CD4-positive, alpha-beta T cell treated with Interleukin-15 for 4 hours (primary cell): ENCODE measurements around the gene NCBP2L.

Experiments used
- DNase-seq: peaks from one replicate; pipeline ENCODE4 v3.0.0-alpha.2; 2020; ENCODE audit warnings: low spot score

Gene NCBP2L

GRCh38 chrX:107777536-107777832, at the start of gene NCBP2L:
Gene NCBP2L, plus strand, starts transcription at chrX:107777733. Its CDS starts 16,488 bp downstream, at chrX:107794221.
- DNase-seq: no peak

- no peak for DNase-seq
Measured at GRCh38 chrX:107728371-107729099, 49.0 kb upstream of the NCBP2L start.

DNA sequence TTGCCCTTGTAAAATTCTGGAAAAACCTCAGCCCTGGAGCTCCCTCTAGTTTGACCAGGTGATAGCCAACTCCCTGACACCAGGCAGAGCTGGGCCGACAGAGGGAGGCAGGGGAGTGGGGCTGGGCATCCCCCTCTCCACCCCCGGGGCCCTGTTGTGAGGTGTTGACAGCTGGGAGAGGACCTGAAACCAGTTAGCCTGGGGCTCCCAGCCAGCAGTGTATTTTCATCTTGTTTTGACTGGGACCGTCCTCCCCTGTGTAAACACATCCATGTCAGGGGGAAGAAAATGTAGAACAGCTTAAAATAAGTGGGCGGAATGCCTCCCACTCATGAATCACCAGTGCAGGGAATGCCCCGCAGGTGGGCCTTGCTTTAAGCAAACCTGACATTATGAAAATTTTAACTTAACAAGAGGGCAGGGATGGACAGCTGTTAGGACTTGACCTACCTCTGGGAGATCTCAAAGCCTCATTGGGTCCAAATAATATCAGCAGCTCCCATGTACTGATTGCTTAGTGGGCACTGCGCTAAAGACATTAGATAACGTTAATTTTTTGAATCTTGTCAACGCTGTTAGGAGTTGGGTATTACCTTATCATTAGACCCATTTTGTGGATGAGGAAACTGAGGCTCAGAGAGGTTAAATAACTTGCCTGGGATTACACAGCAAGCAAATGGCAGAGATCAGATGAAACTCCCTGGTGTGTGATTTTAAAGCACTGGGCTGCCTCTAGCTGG, 47.8 kb upstream of the NCBP2L start:
- DNase-seq: no peak

DNA sequence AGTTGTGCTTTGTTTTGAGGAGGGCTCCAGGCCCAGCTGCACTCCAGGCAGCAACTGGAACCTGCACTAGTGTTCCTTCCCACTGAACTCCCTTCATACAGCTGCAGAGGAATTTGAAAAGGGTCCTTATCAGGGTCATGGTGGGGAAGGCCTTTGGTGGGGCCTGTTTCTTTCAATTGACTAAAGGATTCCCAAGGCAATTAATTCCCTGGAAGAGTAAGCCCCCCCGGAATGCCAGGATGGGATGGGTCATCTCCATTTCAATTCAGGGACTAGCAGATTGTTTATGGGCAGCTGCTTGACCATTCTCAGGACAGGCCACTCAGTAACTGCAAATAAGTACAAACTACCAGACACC, 47.3 kb upstream of the NCBP2L start:
- DNase-seq: no peak

DNA sequence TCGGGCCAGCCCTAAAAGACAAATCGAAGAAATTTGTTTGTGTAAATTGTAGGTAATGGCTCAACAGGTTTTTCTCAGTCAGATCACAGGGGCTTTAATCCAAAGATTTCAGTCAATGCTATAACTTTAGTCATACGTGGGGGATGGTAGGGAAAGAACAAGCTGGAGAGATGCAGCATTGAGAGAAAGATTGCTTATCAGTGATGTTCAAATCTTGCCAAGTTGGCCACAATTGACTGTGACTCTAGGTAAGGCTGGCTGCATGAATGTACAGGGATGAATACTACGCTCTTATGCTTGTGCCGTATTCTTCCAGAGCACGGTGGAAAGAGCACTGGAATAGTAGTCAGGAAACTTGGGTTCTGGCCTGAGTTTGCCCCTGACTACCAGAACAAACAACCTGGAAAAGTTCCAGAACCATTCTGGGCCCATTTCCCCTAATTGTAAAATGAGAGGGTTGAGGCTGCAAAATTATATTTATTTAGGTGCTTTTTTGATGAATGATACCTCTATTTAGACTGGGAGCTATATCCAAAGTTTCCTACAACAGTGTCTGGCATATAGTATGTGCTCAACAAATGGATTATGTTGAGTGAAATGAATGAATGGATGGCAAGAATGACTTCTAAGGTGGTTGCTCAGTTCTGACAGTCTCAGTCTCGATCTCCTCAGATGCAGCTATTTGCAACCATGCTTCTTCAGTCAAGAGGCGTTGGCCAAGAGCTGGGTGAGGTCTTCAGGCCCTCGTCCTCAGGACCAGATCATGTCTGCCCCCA, 46.4 kb upstream of the NCBP2L start:
- DNase-seq: no peak

DNA sequence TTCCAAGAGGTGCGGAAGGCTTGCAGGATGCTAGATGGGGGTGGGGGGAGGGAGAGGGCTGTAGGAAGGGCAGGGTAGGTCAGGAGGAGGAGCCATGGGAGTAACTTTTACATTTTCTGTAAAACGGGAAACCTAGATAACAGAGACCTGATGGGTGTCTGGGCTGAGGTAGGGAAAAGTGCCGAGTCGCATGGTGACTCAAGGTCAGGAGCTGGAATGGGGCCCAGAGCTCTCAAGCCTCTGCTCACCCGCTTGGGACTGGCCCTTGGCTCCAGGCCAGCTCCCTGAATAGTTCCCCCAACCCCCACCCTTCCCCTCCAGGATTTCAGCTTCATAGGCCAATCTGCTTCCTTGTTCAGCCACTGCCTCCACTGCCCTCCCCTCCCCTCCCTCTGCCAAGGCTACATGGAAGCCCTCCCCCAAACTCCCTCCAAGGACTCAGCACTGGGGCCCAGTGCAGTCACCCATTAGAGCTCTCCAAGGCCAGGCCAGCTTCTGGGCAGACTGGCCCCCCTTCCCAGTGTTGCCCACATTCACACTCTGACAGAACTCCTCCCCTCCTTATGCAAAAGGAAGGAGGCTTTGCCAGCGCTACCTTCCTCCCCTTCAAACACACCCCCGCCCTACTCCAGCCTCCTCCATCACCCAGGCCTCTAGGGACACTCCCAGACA, 45.6 kb upstream of the NCBP2L start:
- no peak for DNase-seq

GRCh38 chrX:107733686-107734085, 43.8 kb upstream of the NCBP2L start:
- DNase-seq: no peak

DNA sequence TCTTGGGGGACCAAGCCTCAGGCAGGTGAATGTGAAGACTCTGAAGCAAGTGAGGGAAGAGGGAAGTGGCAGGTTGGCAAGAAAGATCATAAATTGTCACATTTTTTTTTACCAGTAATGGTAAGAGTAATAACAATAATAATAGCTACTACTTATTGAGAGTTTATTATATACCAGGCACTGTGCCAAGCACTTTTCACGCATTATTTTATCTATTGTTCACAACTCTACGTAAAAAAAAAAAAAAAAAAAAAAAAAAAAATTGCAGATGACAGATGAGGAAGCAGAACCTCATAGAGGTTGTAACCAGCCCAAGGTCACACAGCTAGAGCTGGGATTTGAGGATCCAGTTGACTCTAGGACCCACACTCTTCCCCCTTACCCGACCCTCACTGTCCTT, 42.9 kb upstream of the NCBP2L start:
- no peak for DNase-seq

- no peak for DNase-seq
Measured at GRCh38 chrX:107736781-107737531, 40.6 kb upstream of the NCBP2L start.

DNA sequence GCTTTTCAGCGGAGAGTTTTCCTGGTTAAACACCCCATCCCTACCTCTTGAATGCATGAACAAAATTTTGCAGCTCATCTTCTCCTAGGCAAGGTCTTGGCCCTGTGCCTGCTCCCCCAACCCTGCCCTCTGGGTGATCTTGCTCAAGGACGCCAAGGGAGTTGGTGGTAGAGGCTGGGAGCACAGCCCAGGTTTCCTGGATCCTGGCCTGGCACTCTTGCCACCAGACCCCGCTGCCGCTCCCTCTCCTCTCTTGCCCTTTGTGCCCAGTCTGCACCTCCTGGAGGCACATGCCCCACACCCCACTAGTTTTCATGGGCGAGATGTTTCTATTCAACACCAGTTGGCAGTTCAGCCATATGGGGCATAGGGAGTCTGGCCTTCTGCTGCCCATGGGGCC, 39.3 kb upstream of the NCBP2L start:
- DNase-seq: no peak

DNA sequence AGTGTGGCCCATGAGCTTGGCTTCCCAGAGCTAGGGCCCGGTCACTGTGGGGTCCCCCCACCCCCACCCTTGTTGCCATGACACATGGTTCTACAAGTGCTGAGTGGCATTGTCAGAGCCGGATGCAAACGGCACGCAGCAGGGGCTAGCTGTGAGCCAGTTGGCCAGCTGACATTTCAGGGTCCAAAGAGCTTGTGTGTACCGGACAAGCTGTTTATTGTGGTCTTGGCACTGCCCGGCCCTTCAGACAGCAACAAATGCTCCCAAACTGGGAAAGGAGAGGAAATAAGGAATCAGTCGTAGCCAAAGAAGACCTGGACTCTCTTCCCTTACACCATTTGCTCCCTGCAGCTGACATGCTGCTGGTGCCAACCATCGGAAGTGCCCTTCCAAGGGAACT, 38.8 kb upstream of the NCBP2L start:
- no peak for DNase-seq

DNA sequence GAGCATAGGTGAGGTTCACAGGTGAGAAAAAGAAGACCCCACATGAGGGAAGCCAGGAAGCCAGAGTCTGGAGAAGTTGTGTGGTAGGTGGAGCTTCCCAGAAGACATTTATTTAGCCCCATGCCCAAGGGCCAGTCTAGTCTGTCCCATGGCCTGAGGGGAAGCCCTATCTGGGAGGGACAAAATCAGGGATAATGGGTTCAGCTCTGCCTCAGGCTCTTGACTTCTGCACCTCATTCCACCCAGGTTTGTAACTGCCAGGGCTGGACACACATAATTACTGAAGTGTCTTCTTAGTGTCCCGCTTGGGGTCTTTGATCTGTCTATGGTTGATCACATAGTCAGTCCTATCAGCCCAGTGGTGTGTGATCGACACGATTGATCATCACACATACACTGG, 38.0 kb upstream of the NCBP2L start:
- DNase-seq: no peak

DNA sequence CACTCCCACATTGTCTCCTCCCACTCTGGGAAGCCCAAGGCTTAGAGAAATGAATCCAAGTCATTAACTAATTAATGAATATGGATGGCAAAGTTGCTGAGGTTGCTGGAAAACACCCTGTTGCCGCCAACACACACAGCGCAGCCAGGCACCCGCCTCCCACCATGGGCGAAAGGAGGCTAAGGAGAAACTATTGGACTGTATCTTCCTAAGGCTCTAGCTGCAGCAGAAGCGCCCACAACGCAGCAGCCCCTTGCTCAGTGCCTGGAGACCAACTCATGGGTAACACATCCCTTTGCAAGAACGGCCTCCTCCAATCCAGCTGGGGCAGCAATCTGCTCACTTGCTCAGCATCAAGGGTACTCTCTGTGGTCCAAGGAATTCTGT, 36.1 kb upstream of the NCBP2L start:
- no peak for DNase-seq

- DNase-seq: no peak
Measured at GRCh38 chrX:107742700-107743191, 34.8 kb upstream of the NCBP2L start.

- DNase-seq: no peak
Measured at GRCh38 chrX:107743995-107744394, 33.5 kb upstream of the NCBP2L start.

- no peak for DNase-seq
Measured at GRCh38 chrX:107744868-107745267, 32.7 kb upstream of the NCBP2L start.

DNA sequence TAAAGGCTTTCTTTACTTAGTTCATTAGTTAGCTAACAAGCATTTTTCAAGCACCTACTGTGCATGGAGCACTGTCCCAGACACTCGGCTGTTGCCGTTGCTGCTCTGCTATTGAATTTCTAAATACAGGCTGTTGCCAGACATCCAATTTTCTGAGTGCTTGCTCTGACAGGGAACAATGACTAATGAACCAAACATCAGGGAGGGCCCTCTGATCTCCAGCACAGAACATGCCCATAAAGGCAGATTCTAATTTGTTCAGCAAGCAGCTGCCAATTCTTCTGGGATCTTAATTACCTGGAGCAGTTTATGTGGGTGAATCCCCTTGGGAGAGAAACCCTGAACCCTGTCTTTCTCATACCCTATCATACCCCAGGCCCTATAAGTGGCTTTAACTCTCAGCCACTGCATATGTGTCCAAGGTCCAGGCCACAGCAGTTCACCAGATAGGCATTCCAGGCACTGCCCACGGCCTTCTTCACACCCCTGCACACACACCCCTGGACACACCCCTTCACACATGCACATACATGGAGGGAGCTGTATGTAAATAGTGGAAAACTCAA, 29.9 kb upstream of the NCBP2L start:
- no peak for DNase-seq

DNA sequence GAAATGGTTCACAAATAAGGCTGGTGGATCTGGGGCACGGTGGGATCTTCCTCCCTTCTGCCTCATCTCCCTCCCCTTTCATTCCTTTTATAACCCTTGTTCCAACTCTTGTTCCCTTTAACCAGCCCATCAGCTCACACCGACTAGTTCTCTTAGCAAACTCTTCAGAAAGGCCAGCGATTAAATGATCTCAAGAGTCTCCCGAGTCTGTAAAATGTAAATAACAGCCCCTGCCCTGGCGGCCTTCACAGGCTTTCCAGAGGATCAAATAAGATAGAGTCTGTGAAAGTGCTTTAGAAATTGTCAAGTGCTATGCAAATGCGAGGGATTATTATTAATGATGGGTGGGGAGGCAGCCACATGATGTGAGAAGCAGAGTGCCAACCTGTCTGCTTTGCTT, 29.0 kb upstream of the NCBP2L start:
- no peak for DNase-seq

DNA sequence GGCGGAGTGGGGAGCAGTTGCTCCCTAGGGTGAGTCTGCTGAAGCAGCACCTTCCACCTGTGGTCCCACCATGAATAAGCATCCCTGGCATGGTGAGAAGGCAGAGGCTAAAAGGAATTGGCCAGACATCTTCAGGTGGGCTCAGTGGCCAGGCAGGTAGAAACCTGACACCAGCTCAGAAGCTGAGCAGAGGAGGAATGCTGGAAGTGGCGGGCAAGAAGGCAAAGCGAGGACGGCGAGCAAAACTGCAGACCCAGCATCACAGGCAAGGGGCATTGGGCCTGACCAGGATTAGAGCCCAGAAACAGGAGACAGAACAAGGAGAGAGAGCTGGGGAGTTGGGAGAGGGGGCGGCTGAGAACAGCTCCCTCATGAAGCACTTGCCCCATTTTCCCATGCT, 27.3 kb upstream of the NCBP2L start:
- DNase-seq: no peak

- no peak for DNase-seq
Measured at GRCh38 chrX:107750861-107751445, 26.6 kb upstream of the NCBP2L start.

GRCh38 chrX:107752043-107752442, 25.5 kb upstream of the NCBP2L start:
- DNase-seq: no peak
